HL-60 (cell line): ENCODE results near the gene XIRP1.
"Not testable (repeated sequence)": the region's sequence is repeated elsewhere in the genome, so short reads cannot be mapped to it uniquely, and the experiment has no call there.

Source experiments
- POLR2AphosphoS5 ChIP-seq: IDR thresholded peaks from 2 replicates; pipeline ENCODE4 v1.6.1; 2012; ENCODE audit warnings: low read depth
- REST ChIP-seq: IDR thresholded peaks from 2 replicates; pipeline ENCODE4 v1.6.1; 2012; ENCODE audit warnings: low read depth; ENCODE audit not compliant: insufficient replicate concordance
- TF ChIP-seq, protein P1 (sequence below): IDR thresholded peaks from one replicate; pipeline ENCODE4 v1.5.1; 2011; ENCODE audit warnings: low read length, control low read depth, inconsistent platforms; ENCODE audit not compliant: insufficient read depth

DNA sequence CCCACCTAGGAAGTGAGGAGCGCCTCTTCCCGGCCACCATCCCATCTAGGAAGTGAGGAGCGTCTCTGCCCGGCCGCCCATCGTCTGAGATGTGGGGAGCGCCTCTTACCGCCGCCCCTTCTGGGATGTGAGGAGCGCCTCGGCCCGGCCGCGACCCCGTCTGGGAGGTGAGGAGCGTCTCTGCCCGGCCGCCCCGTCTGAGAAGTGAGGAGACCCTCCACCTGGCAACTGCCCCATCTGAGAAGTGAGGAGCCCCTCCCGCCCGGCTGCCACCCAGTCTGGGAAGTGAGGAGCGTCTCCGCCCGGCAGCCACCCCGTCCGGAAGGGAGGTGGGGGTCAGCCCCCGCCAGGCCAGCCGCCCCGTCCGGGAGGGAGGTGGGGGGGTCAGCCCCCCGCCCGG lies 35.2 kb upstream of the XIRP1 start:
- TF ChIP-seq, protein P1, sequence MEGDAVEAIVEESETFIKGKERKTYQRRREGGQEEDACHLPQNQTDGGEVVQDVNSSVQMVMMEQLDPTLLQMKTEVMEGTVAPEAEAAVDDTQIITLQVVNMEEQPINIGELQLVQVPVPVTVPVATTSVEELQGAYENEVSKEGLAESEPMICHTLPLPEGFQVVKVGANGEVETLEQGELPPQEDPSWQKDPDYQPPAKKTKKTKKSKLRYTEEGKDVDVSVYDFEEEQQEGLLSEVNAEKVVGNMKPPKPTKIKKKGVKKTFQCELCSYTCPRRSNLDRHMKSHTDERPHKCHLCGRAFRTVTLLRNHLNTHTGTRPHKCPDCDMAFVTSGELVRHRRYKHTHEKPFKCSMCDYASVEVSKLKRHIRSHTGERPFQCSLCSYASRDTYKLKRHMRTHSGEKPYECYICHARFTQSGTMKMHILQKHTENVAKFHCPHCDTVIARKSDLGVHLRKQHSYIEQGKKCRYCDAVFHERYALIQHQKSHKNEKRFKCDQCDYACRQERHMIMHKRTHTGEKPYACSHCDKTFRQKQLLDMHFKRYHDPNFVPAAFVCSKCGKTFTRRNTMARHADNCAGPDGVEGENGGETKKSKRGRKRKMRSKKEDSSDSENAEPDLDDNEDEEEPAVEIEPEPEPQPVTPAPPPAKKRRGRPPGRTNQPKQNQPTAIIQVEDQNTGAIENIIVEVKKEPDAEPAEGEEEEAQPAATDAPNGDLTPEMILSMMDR = not testable (repeated sequence)
- not testable (repeated sequence) for TF ChIP-seq POLR2AphosphoS5, REST
